ENCODE results near the gene TMEM260.
"Not testable (repeated sequence)": the region's sequence is repeated elsewhere in the genome, so short reads cannot be mapped to it uniquely, and the experiment has no call there.

Gene TMEM260

GRCh38 chr14:56667290-56667689, 87.7 kb downstream of the TMEM260 start:
- DNase-seq (ENCODE audit: low read depth in 1 of 2, low spot score in 1 of 2): not testable (repeated sequence)

DNA sequence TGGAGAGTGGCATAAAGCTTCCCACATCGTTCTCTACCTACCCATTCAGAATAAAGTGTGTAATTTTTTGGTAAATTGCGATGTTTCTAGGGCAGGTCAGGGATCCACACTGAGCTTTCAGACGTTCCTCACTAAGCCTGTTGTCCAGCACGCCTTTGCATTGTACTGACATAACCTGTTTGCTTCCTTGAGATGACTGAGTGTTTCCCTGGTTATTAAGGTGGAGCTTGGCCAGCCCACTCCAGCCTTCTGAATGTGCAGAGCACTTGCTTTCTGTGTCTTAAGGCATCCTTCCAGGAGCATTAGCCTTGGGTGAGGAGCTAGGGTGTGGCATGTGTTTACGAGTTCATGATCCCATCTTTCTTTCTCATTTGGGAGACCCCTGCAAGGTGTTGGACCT, 96.4 kb downstream of the TMEM260 start:
- DNase-seq (ENCODE audit: low read depth in 1 of 2, low spot score in 1 of 2): no peak

DNA sequence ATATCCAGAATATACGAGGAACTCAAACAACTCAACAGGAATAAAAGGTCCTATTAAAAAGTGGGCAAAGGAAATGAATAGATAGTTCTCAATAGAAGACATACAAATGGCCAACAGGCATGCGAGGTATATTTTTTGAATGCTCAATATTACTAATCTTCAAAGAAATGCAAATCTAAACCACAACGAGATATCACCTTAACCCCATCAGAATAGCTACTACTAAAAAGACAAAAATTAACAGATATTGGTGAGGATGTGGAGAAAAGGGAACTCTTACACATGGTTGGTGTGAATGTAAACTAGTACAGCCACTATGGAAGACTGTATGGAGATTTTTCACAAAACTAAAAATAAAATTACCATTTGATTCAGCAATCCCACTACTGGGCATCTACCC, 99.2 kb downstream of the TMEM260 start:
- no peak for DNase-seq (ENCODE audit: low read depth in 1 of 2, low spot score in 1 of 2)

GRCh38 chr14:56686416-56686815, 106.8 kb downstream of the TMEM260 start:
- no peak for DNase-seq (ENCODE audit: low read depth in 1 of 2, low spot score in 1 of 2)

GRCh38 chr14:56687123-56687522, 107.5 kb downstream of the TMEM260 start:
- no peak for DNase-seq (ENCODE audit: low read depth in 1 of 2, low spot score in 1 of 2)

DNA sequence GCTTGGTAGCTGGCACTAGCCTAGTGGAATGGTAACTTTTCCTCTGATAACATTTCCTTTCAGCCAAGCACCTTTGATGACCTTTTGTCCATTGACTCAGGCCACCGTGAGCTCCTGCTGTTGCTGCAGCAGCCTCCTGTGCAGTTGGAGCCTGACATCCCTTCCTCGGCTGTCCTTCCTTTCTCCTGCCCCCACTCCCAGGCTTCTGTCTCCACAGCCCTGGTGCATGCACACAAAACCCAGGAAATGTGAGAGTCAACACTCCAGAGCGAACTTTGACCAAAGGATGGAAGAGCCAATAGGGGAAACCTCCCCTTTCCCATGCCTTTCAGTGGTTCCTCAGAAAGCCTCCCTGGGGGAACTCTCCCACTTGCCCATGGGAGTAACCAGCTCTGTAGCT, 115.0 kb downstream of the TMEM260 start:
- no peak for DNase-seq (ENCODE audit: low read depth in 1 of 2, low spot score in 1 of 2)

- not testable (repeated sequence) for DNase-seq (ENCODE audit: low read depth in 1 of 2, low spot score in 1 of 2)
Measured at GRCh38 chr14:56695216-56695615, 115.6 kb downstream of the TMEM260 start.

Data from stimulated activated CD4-positive, alpha-beta T cell treated with anti-CD3 and anti-CD28 coated beads, Interleukin-15, amount 100 ng/mL, for 1 hour (primary cell).